GM12878 (cell line): Measurements from ENCODE around the gene INTS6.

Experiments
- CEBPB ChIP-seq, 2 experiments: fragments of 150-350 bp in 1 of 2; IDR thresholded peaks; 2 replicates each; pipeline ENCODE4 v1.6.1; 2012 to 2014; ENCODE audit warnings: low read depth in 2 of 2, low read length in 2 of 2, borderline replicate concordance in 1 of 2, inconsistent platforms in 1 of 2
- TF ChIP-seq, protein P1 (sequence below), 3 experiments: IDR thresholded peaks in 2 of 3; conservative IDR thresholded peaks in 1 of 3; 2 replicates each; pipeline ENCODE4 v1.5.1; 2011; ENCODE audit warnings: low read depth in 3 of 3, low read length in 3 of 3, mild to moderate bottlenecking in 3 of 3, control low read depth in 2 of 3, moderate library complexity in 2 of 3, inconsistent platforms in 1 of 3, mixed read lengths in 1 of 3; ENCODE audit not compliant: control insufficient read depth in 2 of 3, insufficient read depth in 1 of 3; ENCODE audit errors: extremely low read depth in 1 of 3

DNA sequence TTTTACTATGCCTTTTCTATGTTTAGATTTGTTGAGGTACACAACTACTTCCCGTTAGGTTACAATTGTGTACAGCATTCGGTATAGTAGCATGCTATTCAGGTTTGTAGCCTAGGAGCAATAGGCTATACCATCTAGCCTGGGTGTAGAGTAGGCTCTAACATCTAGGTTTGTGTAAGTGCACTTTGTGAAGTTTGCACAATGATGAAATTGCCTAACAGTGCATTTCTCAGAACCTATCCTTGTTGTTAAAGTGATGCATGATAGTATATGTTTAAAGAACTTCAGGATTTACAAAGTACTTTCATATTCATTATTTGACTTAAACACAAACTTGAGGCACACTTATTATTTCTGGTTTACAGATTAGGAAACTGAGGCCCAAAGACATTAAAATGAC lies 124.9 kb downstream of the INTS6 start:
- no peak for TF ChIP-seq CEBPB (IDR thresholded peaks at IDR 0.05; ENCODE audit: borderline replicate concordance in 1 of 2, low read depth in 2 of 2, low read length in 2 of 2)
- TF ChIP-seq, protein P1, sequence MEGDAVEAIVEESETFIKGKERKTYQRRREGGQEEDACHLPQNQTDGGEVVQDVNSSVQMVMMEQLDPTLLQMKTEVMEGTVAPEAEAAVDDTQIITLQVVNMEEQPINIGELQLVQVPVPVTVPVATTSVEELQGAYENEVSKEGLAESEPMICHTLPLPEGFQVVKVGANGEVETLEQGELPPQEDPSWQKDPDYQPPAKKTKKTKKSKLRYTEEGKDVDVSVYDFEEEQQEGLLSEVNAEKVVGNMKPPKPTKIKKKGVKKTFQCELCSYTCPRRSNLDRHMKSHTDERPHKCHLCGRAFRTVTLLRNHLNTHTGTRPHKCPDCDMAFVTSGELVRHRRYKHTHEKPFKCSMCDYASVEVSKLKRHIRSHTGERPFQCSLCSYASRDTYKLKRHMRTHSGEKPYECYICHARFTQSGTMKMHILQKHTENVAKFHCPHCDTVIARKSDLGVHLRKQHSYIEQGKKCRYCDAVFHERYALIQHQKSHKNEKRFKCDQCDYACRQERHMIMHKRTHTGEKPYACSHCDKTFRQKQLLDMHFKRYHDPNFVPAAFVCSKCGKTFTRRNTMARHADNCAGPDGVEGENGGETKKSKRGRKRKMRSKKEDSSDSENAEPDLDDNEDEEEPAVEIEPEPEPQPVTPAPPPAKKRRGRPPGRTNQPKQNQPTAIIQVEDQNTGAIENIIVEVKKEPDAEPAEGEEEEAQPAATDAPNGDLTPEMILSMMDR (IDR thresholded peaks at IDR 0.05 in 2 of 3, conservative IDR thresholded peaks at IDR 0.05 in 1 of 3; ENCODE audit: control insufficient read depth in 2 of 3, extremely low read depth in 1 of 3, insufficient read depth in 1 of 3, low read depth in 3 of 3, low read length in 3 of 3) = no peak
